Activated naive CD4-positive, alpha-beta T cell treated with anti-CD3 and anti-CD28 coated beads, Interleukin-2, amount 50 U/mL, for 24 hours (primary cell): ENCODE results near the gene LRRC49.

Experiments used
- H3K27ac Mint-ChIP-seq: one replicate; pipeline ENCODE4 v1.8.0; 2021; ENCODE audit warnings: mild to moderate bottlenecking, mixed read lengths
- H3K27me3 Mint-ChIP-seq: one replicate; pipeline ENCODE4 v1.8.0; 2021; ENCODE audit warnings: mixed read lengths
- H3K36me3 Mint-ChIP-seq: one replicate; pipeline ENCODE4 v1.8.0; 2021; ENCODE audit warnings: mixed read lengths
- H3K4me1 Mint-ChIP-seq: one replicate; pipeline ENCODE4 v1.8.0; 2021; ENCODE audit warnings: mixed read lengths
- H3K4me3 Mint-ChIP-seq: one replicate; pipeline ENCODE4 v1.8.0; 2021; ENCODE audit warnings: mild to moderate bottlenecking, mixed read lengths
- H3K9me3 Mint-ChIP-seq: one replicate; pipeline ENCODE4 v1.8.0; 2021; ENCODE audit warnings: mixed read lengths

Gene LRRC49

GRCh38 chr15:71094137-71094536 lies 201.5 kb downstream of the LRRC49 start:
- Mint-ChIP-seq H3K27me3 (peaks cover 12% of the 10 kb centered on the region), H3K36me3 (no peaks in the 10 kb centered on the region), H3K4me1 (no peaks in the 10 kb centered on the region), H3K9me3 (no peaks in the 10 kb centered on the region), H3K4me3 (no peak overlapping the region), H3K27ac (no peak overlapping the region)

GRCh38 chr15:71096676-71097075 lies 204.1 kb downstream of the LRRC49 start:
- H3K27ac Mint-ChIP-seq: no peak overlapping the region
- no peaks in the 10 kb centered on the region for H3K9me3 Mint-ChIP-seq
- H3K4me3 Mint-ChIP-seq: no peak overlapping the region
- H3K36me3 Mint-ChIP-seq: no peaks in the 10 kb centered on the region
- H3K4me1 Mint-ChIP-seq: no peaks in the 10 kb centered on the region
- peaks cover 8% of the 10 kb centered on the region for H3K27me3 Mint-ChIP-seq

- Mint-ChIP-seq H3K4me1 (no peaks in the 10 kb centered on the region), H3K9me3 (no peaks in the 10 kb centered on the region), H3K27me3 (peaks cover 7% of the 10 kb centered on the region), H3K27ac (no peak overlapping the region), H3K36me3 (no peaks in the 10 kb centered on the region), H3K4me3 (no peak overlapping the region)
These were observed 205.3 kb downstream of the LRRC49 start for GRCh38 chr15:71097890-71098289.

GRCh38 chr15:71098920-71099319 lies 206.3 kb downstream of the LRRC49 start:
- Mint-ChIP-seq H3K27me3 (peaks cover 2% of the 10 kb centered on the region), H3K4me3 (no peak overlapping the region), H3K36me3 (no peaks in the 10 kb centered on the region), H3K27ac (no peak overlapping the region), H3K9me3 (no peaks in the 10 kb centered on the region), H3K4me1 (no peaks in the 10 kb centered on the region)
